Hepatocyte (in vitro differentiated cells): ENCODE results near the gene LRMDA.

Source experiments
- EZH2 ChIP-seq: fragments of 200-600 bp; sonication (generic); IDR thresholded peaks from 2 replicates; pipeline ENCODE4 v1.6.1; 2016; ENCODE audit warnings: antibody characterized with exemption, mild to moderate bottlenecking, borderline replicate concordance
- EZH2phosphoT487 ChIP-seq: fragments of 200-600 bp; sonication (generic); IDR thresholded peaks from one replicate; pipeline ENCODE4 v1.6.1; 2018; ENCODE audit warnings: antibody characterized with exemption, mild to moderate bottlenecking, low read depth, moderate library complexity; ENCODE audit not compliant: unreplicated experiment, severe bottlenecking
- TF ChIP-seq, protein P1 (sequence below): fragments of 200-600 bp; sonication (generic); IDR thresholded peaks from 2 replicates; pipeline ENCODE4 v1.5.1; 2016; ENCODE audit warnings: antibody characterized with exemption, mild to moderate bottlenecking; ENCODE audit not compliant: poor library complexity

GRCh38 chr10:76236356-76236755, 804.9 kb downstream of the LRMDA start:
- TF ChIP-seq, protein P1, sequence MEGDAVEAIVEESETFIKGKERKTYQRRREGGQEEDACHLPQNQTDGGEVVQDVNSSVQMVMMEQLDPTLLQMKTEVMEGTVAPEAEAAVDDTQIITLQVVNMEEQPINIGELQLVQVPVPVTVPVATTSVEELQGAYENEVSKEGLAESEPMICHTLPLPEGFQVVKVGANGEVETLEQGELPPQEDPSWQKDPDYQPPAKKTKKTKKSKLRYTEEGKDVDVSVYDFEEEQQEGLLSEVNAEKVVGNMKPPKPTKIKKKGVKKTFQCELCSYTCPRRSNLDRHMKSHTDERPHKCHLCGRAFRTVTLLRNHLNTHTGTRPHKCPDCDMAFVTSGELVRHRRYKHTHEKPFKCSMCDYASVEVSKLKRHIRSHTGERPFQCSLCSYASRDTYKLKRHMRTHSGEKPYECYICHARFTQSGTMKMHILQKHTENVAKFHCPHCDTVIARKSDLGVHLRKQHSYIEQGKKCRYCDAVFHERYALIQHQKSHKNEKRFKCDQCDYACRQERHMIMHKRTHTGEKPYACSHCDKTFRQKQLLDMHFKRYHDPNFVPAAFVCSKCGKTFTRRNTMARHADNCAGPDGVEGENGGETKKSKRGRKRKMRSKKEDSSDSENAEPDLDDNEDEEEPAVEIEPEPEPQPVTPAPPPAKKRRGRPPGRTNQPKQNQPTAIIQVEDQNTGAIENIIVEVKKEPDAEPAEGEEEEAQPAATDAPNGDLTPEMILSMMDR: no peak
- TF ChIP-seq EZH2 (no peak), EZH2phosphoT487 (no peak)
